ENCODE data around the gene MAGI2.

GRCh38 chr7:79308192-79308591, 145.3 kb downstream of the MAGI2 start:
- TF ChIP-seq, protein P1, sequence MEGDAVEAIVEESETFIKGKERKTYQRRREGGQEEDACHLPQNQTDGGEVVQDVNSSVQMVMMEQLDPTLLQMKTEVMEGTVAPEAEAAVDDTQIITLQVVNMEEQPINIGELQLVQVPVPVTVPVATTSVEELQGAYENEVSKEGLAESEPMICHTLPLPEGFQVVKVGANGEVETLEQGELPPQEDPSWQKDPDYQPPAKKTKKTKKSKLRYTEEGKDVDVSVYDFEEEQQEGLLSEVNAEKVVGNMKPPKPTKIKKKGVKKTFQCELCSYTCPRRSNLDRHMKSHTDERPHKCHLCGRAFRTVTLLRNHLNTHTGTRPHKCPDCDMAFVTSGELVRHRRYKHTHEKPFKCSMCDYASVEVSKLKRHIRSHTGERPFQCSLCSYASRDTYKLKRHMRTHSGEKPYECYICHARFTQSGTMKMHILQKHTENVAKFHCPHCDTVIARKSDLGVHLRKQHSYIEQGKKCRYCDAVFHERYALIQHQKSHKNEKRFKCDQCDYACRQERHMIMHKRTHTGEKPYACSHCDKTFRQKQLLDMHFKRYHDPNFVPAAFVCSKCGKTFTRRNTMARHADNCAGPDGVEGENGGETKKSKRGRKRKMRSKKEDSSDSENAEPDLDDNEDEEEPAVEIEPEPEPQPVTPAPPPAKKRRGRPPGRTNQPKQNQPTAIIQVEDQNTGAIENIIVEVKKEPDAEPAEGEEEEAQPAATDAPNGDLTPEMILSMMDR (IDR thresholded peaks at IDR 0.05) = peak; percentile 5 to 38 (median 20)
- TF ChIP-seq POLR2A (IDR thresholded peaks at IDR 0.05) = no peak
